Thymus (tissue), 11 donors: ENCODE data around the gene DOCK9. TPM values are rescaled to one million over a fixed set of nuclear protein-coding genes. Genes with fewer than 3 reads are reported as not detected.

Experiments
- DNase-seq, 9 donors: peaks; one replicate each; pipeline ENCODE4 v3.0.0-alpha.2; 2013; ENCODE audit warnings: low spot score in 9 of 9, low read depth in 6 of 9, missing footprints in 1 of 9
- H3K27ac ChIP-seq, 2 donors: one replicate each; pipeline ENCODE4 v1.5.1; 2013; ENCODE audit warnings: control low read depth in 1 of 2, low read depth in 1 of 2, low read length in 1 of 2, mild to moderate bottlenecking in 1 of 2, moderate library complexity in 1 of 2
- H3K27me3 ChIP-seq, 2 donors: one replicate each; pipeline ENCODE4 v1.5.1; 2013; ENCODE audit warnings: low read length in 1 of 2; ENCODE audit not compliant: control insufficient read depth in 2 of 2, insufficient read depth in 1 of 2
- H3K36me3 ChIP-seq, 2 donors: one replicate each; pipeline ENCODE4 v1.5.1; 2013; ENCODE audit warnings: low read length in 1 of 2, mild to moderate bottlenecking in 1 of 2, moderate library complexity in 1 of 2; ENCODE audit not compliant: control insufficient read depth in 2 of 2, insufficient read depth in 2 of 2
- H3K4me1 ChIP-seq, 2 donors: one replicate each; pipeline ENCODE4 v1.5.1; 2013; ENCODE audit warnings: low read length in 2 of 2; ENCODE audit not compliant: control insufficient read depth in 2 of 2, insufficient read depth in 2 of 2
- H3K4me3 ChIP-seq, 2 donors: one replicate each; pipeline ENCODE4 v1.5.1; 2013; ENCODE audit warnings: low read length in 2 of 2, control low read depth in 1 of 2, mild to moderate bottlenecking in 1 of 2
- H3K9me3 ChIP-seq, 2 donors: one replicate each; pipeline ENCODE4 v1.5.1; 2013; ENCODE audit warnings: low read length in 1 of 2, mild to moderate bottlenecking in 1 of 2; ENCODE audit not compliant: control insufficient read depth in 2 of 2, insufficient read depth in 1 of 2
- WGBS: extraction: QIAGEN DNeasy Blood & Tissue Kit; methylation state at CpG from one replicate; pipeline ENCODE4 v1.1.7; 2013; 5-methylcytosine and 5-hydroxymethylcytosine counted together
- polyA plus RNA-seq: library from polyadenylated mRNA; stranded (reverse); fragments of 200-250 nt; gene quantifications from one replicate; pipeline ENCODE4 v1.2.3, GENCODE V29; 2013
- total RNA-seq: library from RNA; stranded (reverse); fragments of 120-200 nt; gene quantifications from one replicate; pipeline ENCODE4 v1.2.4, GENCODE V29; 2013
- donor health status: healthy.

DOCK9 gene
- total and polyA plus RNA-seq, 2 donors, result 34.0 to 37.9 TPM

GRCh38 chr13:98781045-98781444 lies 196.8 kb downstream of the DOCK9 start:
- H3K27ac ChIP-seq, result no peak overlapping the region
- H3K27me3 ChIP-seq, result no peaks in the 10 kb centered on the region
- 93% methylated on average over 11 of the region's 11 CpGs for WGBS
- H3K36me3 ChIP-seq, result no peaks in the 10 kb centered on the region
- no peaks in the 10 kb centered on the region for H3K4me1 ChIP-seq
- no peak overlapping the region for H3K4me3 ChIP-seq
- H3K9me3 ChIP-seq, result peaks cover 0 to 4% of the 10 kb centered on the region in 2 donors
- no peak for DNase-seq

GRCh38 chr13:98780451-98780850 lies 197.4 kb downstream of the DOCK9 start:
- no peaks in the 10 kb centered on the region for H3K27me3 ChIP-seq
- peaks cover 0 to 4% of the 10 kb centered on the region in 2 donors for H3K9me3 ChIP-seq
- no peaks in the 10 kb centered on the region for H3K36me3 ChIP-seq
- no peak overlapping the region for H3K4me3 ChIP-seq
- no peak for DNase-seq
- 42% methylated on average over 2 of the region's 2 CpGs for WGBS
- H3K4me1 ChIP-seq, result no peaks in the 10 kb centered on the region
- H3K27ac ChIP-seq, result no peak overlapping the region

- Histone ChIP-seq H3K4me1 (no peaks in the 10 kb centered on the region), H3K9me3 (peaks cover 0 to 4% of the 10 kb centered on the region in 2 donors), H3K4me3 (no peak overlapping the region), H3K27me3 (no peaks in the 10 kb centered on the region), H3K36me3 (no peaks in the 10 kb centered on the region), H3K27ac (no peak overlapping the region)
- WGBS, result 100% methylated on average over 1 of the region's 1 CpG
- no peak for DNase-seq
Observed at GRCh38 chr13:98779695-98780094, 198.2 kb downstream of the DOCK9 start.

- no peak for DNase-seq
- 78% methylated on average over 8 of the region's 8 CpGs for WGBS
Observed at GRCh38 chr13:98778749-98779148, 199.1 kb downstream of the DOCK9 start.

GRCh38 chr13:98776644-98777043 lies 201.2 kb downstream of the DOCK9 start:
- Histone ChIP-seq H3K4me1 (no peaks in the 10 kb centered on the region), H3K4me3 (no peak overlapping the region), H3K9me3 (peaks cover 0 to under 1% of the 10 kb centered on the region in 2 donors), H3K27me3 (no peaks in the 10 kb centered on the region), H3K36me3 (no peaks in the 10 kb centered on the region), H3K27ac (no peak overlapping the region)
- DNase-seq, result no peak
- 89% methylated on average over 5 of the region's 5 CpGs for WGBS

More at GRCh38 chr13:98778749-98779148, 199.1 kb downstream of the DOCK9 start:
- Histone ChIP-seq H3K4me3 (no peak overlapping the region), H3K9me3 (peaks cover 0 to 4% of the 10 kb centered on the region in 2 donors), H3K27me3 (no peaks in the 10 kb centered on the region), H3K27ac (no peak overlapping the region), H3K4me1 (no peaks in the 10 kb centered on the region), H3K36me3 (no peaks in the 10 kb centered on the region)

GRCh38 chr13:98775844-98776598 lies 201.8 kb downstream of the DOCK9 start:
- Histone ChIP-seq H3K27me3 (no peaks in the 10 kb centered on the region), H3K9me3 (no peaks in the 10 kb centered on the region), H3K36me3 (no peaks in the 10 kb centered on the region), H3K4me3 (no peak overlapping the region), H3K27ac (no peak overlapping the region), H3K4me1 (no peaks in the 10 kb centered on the region)
- no peak for DNase-seq
- 94% methylated on average over 22 of the region's 22 CpGs for WGBS

- H3K4me1 ChIP-seq, result no peaks in the 10 kb centered on the region
- H3K9me3 ChIP-seq, result no peaks in the 10 kb centered on the region
- H3K27ac ChIP-seq, result no peak overlapping the region
- no peak overlapping the region for H3K4me3 ChIP-seq
- WGBS, result 92% methylated on average over 15 of the region's 15 CpGs
- H3K36me3 ChIP-seq, result no peaks in the 10 kb centered on the region
- no peak for DNase-seq
- no peaks in the 10 kb centered on the region for H3K27me3 ChIP-seq
Observed at GRCh38 chr13:98775386-98775785, 202.5 kb downstream of the DOCK9 start.

GRCh38 chr13:98774776-98775175 lies 203.1 kb downstream of the DOCK9 start:
- H3K4me3 ChIP-seq, result no peak overlapping the region
- no peak for DNase-seq
- 97% methylated on average over 9 of the region's 9 CpGs for WGBS

GRCh38 chr13:98773921-98774320 lies 203.9 kb downstream of the DOCK9 start:
- DNase-seq, result no peak
- Histone ChIP-seq H3K4me1 (no peaks in the 10 kb centered on the region), H3K27ac (no peak overlapping the region), H3K9me3 (no peaks in the 10 kb centered on the region), H3K4me3 (no peak overlapping the region), H3K36me3 (no peaks in the 10 kb centered on the region), H3K27me3 (no peaks in the 10 kb centered on the region)
- 92% methylated on average over 20 of the region's 20 CpGs for WGBS

More at GRCh38 chr13:98774776-98775175, 203.1 kb downstream of the DOCK9 start:
- Histone ChIP-seq H3K9me3 (no peaks in the 10 kb centered on the region), H3K27me3 (no peaks in the 10 kb centered on the region), H3K4me1 (no peaks in the 10 kb centered on the region), H3K36me3 (no peaks in the 10 kb centered on the region), H3K27ac (no peak overlapping the region)
